Neural progenitor cell (in vitro differentiated cells): ENCODE data around the gene TTC1. TPM values are rescaled to one million over a fixed set of nuclear protein-coding genes. Genes with fewer than 3 reads are reported as not detected.

Source experiments
- DNase-seq: peaks from one replicate; pipeline ENCODE4 v3.0.0-alpha.2; 2016; ENCODE audit warnings: low spot score
- H2AFZ ChIP-seq: fragments of 200-600 bp; sonication (generic); replicated peaks from 2 replicates; pipeline ENCODE4 v1.6.1; 2016; ENCODE audit warnings: antibody characterized with exemption
- H3F3A ChIP-seq: fragments of 200-600 bp; sonication (generic); 2 replicates; pipeline ENCODE4 v1.6.1; 2016; ENCODE audit warnings: antibody characterized with exemption, low read depth
- H3K27ac ChIP-seq: fragments of 200-600 bp; sonication (generic); 2 replicates; pipeline ENCODE4 v1.5.1; 2016; ENCODE audit warnings: mild to moderate bottlenecking
- H3K27me3 ChIP-seq: fragments of 200-600 bp; sonication (generic); 2 replicates; pipeline ENCODE4 v1.6.1; 2016; ENCODE audit warnings: mild to moderate bottlenecking, moderate library complexity
- H3K36me3 ChIP-seq: fragments of 200-600 bp; sonication (generic); 2 replicates; pipeline ENCODE4 v1.5.1; 2016
- H3K4me1 ChIP-seq: fragments of 200-600 bp; sonication (generic); 2 replicates; pipeline ENCODE4 v1.6.1; 2016; ENCODE audit warnings: mixed run types
- H3K4me2 ChIP-seq: fragments of 200-600 bp; sonication (generic); 2 replicates; pipeline ENCODE4 v1.6.1; 2016
- H3K4me3 ChIP-seq: fragments of 200-600 bp; sonication (generic); 2 replicates; pipeline ENCODE4 v1.5.1; 2016
- H3K79me2 ChIP-seq: fragments of 200-600 bp; sonication (generic); 2 replicates; pipeline ENCODE4 v1.6.1; 2016; ENCODE audit warnings: low read depth
- H3K9ac ChIP-seq: fragments of 200-600 bp; sonication (generic); 2 replicates; pipeline ENCODE4 v1.6.1; 2016
- H3K9me3 ChIP-seq: fragments of 200-600 bp; sonication (generic); 2 replicates; pipeline ENCODE4 v1.5.1; 2016; ENCODE audit warnings: low read depth
- H4K20me1 ChIP-seq: fragments of 200-600 bp; sonication (generic); 2 replicates; pipeline ENCODE4 v1.6.1; 2016; ENCODE audit warnings: low read depth
- H3K27ac Mint-ChIP-seq: 3 replicates; pipeline ENCODE4 v1.8.0; 2021; ENCODE audit warnings: mixed read lengths
- H3K27me3 Mint-ChIP-seq: 2 replicates; pipeline ENCODE4 v1.8.0; 2022; ENCODE audit warnings: low read depth, mild to moderate bottlenecking, inconsistent platforms, moderate library complexity, mixed read lengths; ENCODE audit not compliant: insufficient read depth
- H3K36me3 Mint-ChIP-seq: 3 replicates; pipeline ENCODE4 v1.8.0; 2021; ENCODE audit warnings: mixed read lengths
- H3K4me1 Mint-ChIP-seq: 3 replicates; pipeline ENCODE4 v1.8.0; 2021; ENCODE audit warnings: mixed read lengths
- H3K4me3 Mint-ChIP-seq: 3 replicates; pipeline ENCODE4 v1.8.0; 2021; ENCODE audit warnings: mild to moderate bottlenecking, moderate library complexity, mixed read lengths
- H3K9me3 Mint-ChIP-seq: 3 replicates; pipeline ENCODE4 v1.8.0; 2020; ENCODE audit warnings: mixed read lengths
- CTCF ChIP-seq: fragments of 200-600 bp; sonication (generic); IDR thresholded peaks from 2 replicates; pipeline ENCODE4 v1.5.1; 2017; ENCODE audit warnings: antibody characterized with exemption, mild to moderate bottlenecking
- EZH2 ChIP-seq: fragments of 200-600 bp; sonication (generic); IDR thresholded peaks from 2 replicates; pipeline ENCODE4 v1.6.1; 2017; ENCODE audit warnings: antibody characterized with exemption, mild to moderate bottlenecking, moderate library complexity
- EZH2phosphoT487 ChIP-seq: fragments of 200-600 bp; sonication (generic); IDR thresholded peaks from 2 replicates; pipeline ENCODE4 v1.6.1; 2017; ENCODE audit warnings: antibody characterized with exemption
- total RNA-seq: library from RNA; depleted of rRNA; stranded (reverse); fragments of >200 nt; gene quantifications from 2 replicates; pipeline ENCODE4 v1.2.3, GENCODE V29; 2015; ENCODE audit warnings: low replicate concordance

The TTC1 gene
- total RNA-seq, 1 donor from 2014 or later = 50.0 TPM

GRCh38 chr5:159971038-159971437 lies 37.9 kb upstream of the TTC1 start:
- Histone ChIP-seq H3K27ac (no peak overlapping the region), H2AFZ (no peak overlapping the region), H3K36me3 (no peaks in the 10 kb centered on the region), H3K4me3 (no peak overlapping the region), H3F3A (peaks cover 3% of the 10 kb centered on the region), H3K9me3 (no peaks in the 10 kb centered on the region), H4K20me1 (no peaks in the 10 kb centered on the region), H3K27me3 (peaks cover 90% of the 10 kb centered on the region), H3K4me2 (no peak overlapping the region), H3K9ac (no peak overlapping the region), H3K4me1 (no peaks in the 10 kb centered on the region), H3K79me2 (no peaks in the 10 kb centered on the region)
- H3K27me3 Mint-ChIP-seq = peaks cover 45% of the 10 kb centered on the region
- TF ChIP-seq EZH2 (no peak), EZH2phosphoT487 (no peak), CTCF (no peak)
- no peak for DNase-seq
- peaks cover 2% of the 10 kb centered on the region for H3K9me3 Mint-ChIP-seq
- peak overlapping the region; percentile 79 for H3K4me3 Mint-ChIP-seq
- H3K27ac Mint-ChIP-seq = no peak overlapping the region
- peaks cover 3% of the 10 kb centered on the region for H3K36me3 Mint-ChIP-seq
- peaks cover 9% of the 10 kb centered on the region for H3K4me1 Mint-ChIP-seq

GRCh38 chr5:159971514-159971913 lies 37.4 kb upstream of the TTC1 start:
- H3K4me2 ChIP-seq = peak overlapping the region; percentile 82

GRCh38 chr5:159971931-159972461 lies 36.9 kb upstream of the TTC1 start:
- Histone ChIP-seq H2AFZ (peak overlapping the region; percentile 96), H3K9ac (no peak overlapping the region), H3K9me3 (no peaks in the 10 kb centered on the region), H3F3A (peaks cover 3% of the 10 kb centered on the region), H3K4me2 (peak overlapping the region; percentile 82), H3K79me2 (no peaks in the 10 kb centered on the region), H3K36me3 (no peaks in the 10 kb centered on the region), H3K27me3 (peaks cover 83% of the 10 kb centered on the region), H4K20me1 (no peaks in the 10 kb centered on the region), H3K4me3 (peak overlapping the region; percentile 57), H3K4me1 (no peaks in the 10 kb centered on the region), H3K27ac (no peak overlapping the region)
- TF ChIP-seq EZH2phosphoT487 (peak; percentile 56), CTCF (no peak), EZH2 (peak; percentile 69)
- Mint-ChIP-seq H3K36me3 (peaks cover 3% of the 10 kb centered on the region), H3K9me3 (peaks cover 2% of the 10 kb centered on the region), H3K27me3 (peaks cover 44% of the 10 kb centered on the region), H3K4me1 (peaks cover 9% of the 10 kb centered on the region), H3K4me3 (peak overlapping the region; percentile 79), H3K27ac (no peak overlapping the region)
- DNase-seq = peak; percentile 78

More at GRCh38 chr5:159971514-159971913, 37.4 kb upstream of the TTC1 start:
- H3K9me3 ChIP-seq = no peaks in the 10 kb centered on the region
- no peaks in the 10 kb centered on the region for H3K79me2 ChIP-seq
- Mint-ChIP-seq H3K4me3 (peak overlapping the region; percentile 79), H3K9me3 (peaks cover 2% of the 10 kb centered on the region), H3K27me3 (peaks cover 45% of the 10 kb centered on the region), H3K27ac (no peak overlapping the region), H3K36me3 (peaks cover 3% of the 10 kb centered on the region), H3K4me1 (peaks cover 9% of the 10 kb centered on the region)
- peaks cover 3% of the 10 kb centered on the region for H3F3A ChIP-seq
- H3K27me3 ChIP-seq = peaks cover 88% of the 10 kb centered on the region
- H4K20me1 ChIP-seq = no peaks in the 10 kb centered on the region
- H2AFZ ChIP-seq = peak overlapping the region; percentile 96
- DNase-seq = no peak
- no peak overlapping the region for H3K27ac ChIP-seq
- no peak overlapping the region for H3K9ac ChIP-seq
- H3K4me3 ChIP-seq = peak overlapping the region; percentile 57
- peak; percentile 76 for TF ChIP-seq EZH2phosphoT487
- no peak for TF ChIP-seq CTCF
- peak; percentile 22 for TF ChIP-seq EZH2
- no peaks in the 10 kb centered on the region for H3K36me3 ChIP-seq
- H3K4me1 ChIP-seq = no peaks in the 10 kb centered on the region
